Uterus (tissue), 4 donors: ENCODE results near the gene NLRX1. TPM values are rescaled to one million over a fixed set of nuclear protein-coding genes. Genes with fewer than 3 reads are reported as not detected.

Source experiments
- DNase-seq, 2 donors: peaks; one replicate each; pipeline ENCODE4 v3.0.0-alpha.2; 2019 to 2020
- H3K27ac ChIP-seq, 2 donors: fragments of 200-600 bp; sonication (generic); 1 replicate in 1 of 2; 2 replicates in 1 of 2; pipeline ENCODE4 v1.5.1; 2016 to 2018
- H3K27me3 ChIP-seq, 2 donors: fragments of 200-600 bp; sonication (generic); one replicate each; pipeline ENCODE4 v1.5.1; 2018 to 2019; ENCODE audit warnings: control low read depth in 1 of 2
- H3K36me3 ChIP-seq, 2 donors: fragments of 200-600 bp; sonication (generic); one replicate each; pipeline ENCODE4 v1.5.1; 2019; ENCODE audit warnings: control low read depth in 1 of 2
- H3K4me1 ChIP-seq, 2 donors: fragments of 200-600 bp; sonication (generic); one replicate each; pipeline ENCODE4 v1.5.1; 2018 to 2019; ENCODE audit warnings: control low read depth in 1 of 2
- H3K4me3 ChIP-seq, 2 donors: fragments of 200-600 bp; sonication (generic); 1 replicate in 1 of 2; 2 replicates in 1 of 2; pipeline ENCODE4 v1.5.1; 2018 to 2019; ENCODE audit warnings: mild to moderate bottlenecking in 1 of 2
- H3K9me3 ChIP-seq, 2 donors: fragments of 200-600 bp; sonication (generic); one replicate each; pipeline ENCODE4 v1.5.1; 2019; ENCODE audit warnings: control low read depth in 1 of 2
- POLR2A ChIP-seq, 2 donors: fragments of 450-650 bp; IDR thresholded peaks; one replicate each; pipeline ENCODE4 v1.6.1; 2016; ENCODE audit warnings: antibody characterized with exemption in 2 of 2, mild to moderate bottlenecking in 1 of 2, moderate library complexity in 1 of 2
- intact Hi-C: fragments of 100-400 bp; cut with DNase I; formaldehyde crosslinking; loops from one replicate; pipeline ENCODE4 v1.15.1; 2023; ENCODE audit warnings: low total_unique reads
- total RNA-seq, 4 donors: library from RNA; depleted of rRNA in 3 of 4; stranded (reverse); fragments of >200 nt in 3 of 4; gene quantifications; one replicate each; pipeline versions ENCODE4 v1.1.0 to v1.2.4, GENCODE V29; 2014 to 2023
- TF ChIP-seq, protein P1 (sequence below), 4 experiments: fragments of 200-600 bp in 2 of 4; fragments of 450-650 bp in 2 of 4; sonication (generic) in 2 of 4; IDR thresholded peaks; one replicate each; pipeline ENCODE4 v1.5.1; 2016 to 2019; ENCODE audit warnings: antibody characterized with exemption in 4 of 4, mild to moderate bottlenecking in 2 of 4, moderate library complexity in 1 of 4
- donor health status: DM: yes; HTN: yes; CAD: no.

Gene NLRX1
- total RNA-seq, 4 donors from 2014 or later, result 5.1 to 23.5 (median 16.8) TPM

DNA sequence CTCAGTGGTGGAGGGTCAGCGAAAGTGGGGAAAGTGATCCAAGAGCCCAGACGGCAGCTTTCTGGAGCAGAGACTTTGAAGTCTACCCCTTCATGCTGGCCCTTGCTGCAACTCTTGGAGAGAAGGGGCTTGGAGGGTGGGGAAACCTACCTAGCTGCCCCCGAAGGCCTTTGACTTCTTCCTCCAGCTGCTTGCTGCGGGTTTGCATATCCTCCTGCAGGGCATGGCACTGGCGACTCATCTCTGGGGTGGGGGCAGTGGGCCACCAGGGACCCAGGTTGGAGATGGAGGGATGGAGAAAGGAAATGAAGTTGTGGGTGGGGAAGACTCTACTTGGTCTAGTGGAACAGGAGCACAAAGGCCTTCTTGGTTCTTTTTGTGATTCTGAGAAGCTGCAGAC lies 24.5 kb downstream of the NLRX1 start:
- intact Hi-C loops, result no loop called here
- TF ChIP-seq, protein P1, sequence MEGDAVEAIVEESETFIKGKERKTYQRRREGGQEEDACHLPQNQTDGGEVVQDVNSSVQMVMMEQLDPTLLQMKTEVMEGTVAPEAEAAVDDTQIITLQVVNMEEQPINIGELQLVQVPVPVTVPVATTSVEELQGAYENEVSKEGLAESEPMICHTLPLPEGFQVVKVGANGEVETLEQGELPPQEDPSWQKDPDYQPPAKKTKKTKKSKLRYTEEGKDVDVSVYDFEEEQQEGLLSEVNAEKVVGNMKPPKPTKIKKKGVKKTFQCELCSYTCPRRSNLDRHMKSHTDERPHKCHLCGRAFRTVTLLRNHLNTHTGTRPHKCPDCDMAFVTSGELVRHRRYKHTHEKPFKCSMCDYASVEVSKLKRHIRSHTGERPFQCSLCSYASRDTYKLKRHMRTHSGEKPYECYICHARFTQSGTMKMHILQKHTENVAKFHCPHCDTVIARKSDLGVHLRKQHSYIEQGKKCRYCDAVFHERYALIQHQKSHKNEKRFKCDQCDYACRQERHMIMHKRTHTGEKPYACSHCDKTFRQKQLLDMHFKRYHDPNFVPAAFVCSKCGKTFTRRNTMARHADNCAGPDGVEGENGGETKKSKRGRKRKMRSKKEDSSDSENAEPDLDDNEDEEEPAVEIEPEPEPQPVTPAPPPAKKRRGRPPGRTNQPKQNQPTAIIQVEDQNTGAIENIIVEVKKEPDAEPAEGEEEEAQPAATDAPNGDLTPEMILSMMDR (IDR thresholded peaks at IDR 0.05), result no peak
- no peak for TF ChIP-seq POLR2A (IDR thresholded peaks at IDR 0.05)
- H3K4me3 ChIP-seq, result no peak overlapping the region
- DNase-seq, result no peak
- H3K9me3 ChIP-seq, result no peaks in the 10 kb centered on the region
- no peaks in the 10 kb centered on the region for H3K36me3 ChIP-seq
- H3K4me1 ChIP-seq, result no peaks in the 10 kb centered on the region
- H3K27me3 ChIP-seq, result no peaks in the 10 kb centered on the region
- no peak overlapping the region for H3K27ac ChIP-seq

- no peak for DNase-seq
- Histone ChIP-seq H3K36me3 (no peaks in the 10 kb centered on the region), H3K9me3 (no peaks in the 10 kb centered on the region), H3K27me3 (no peaks in the 10 kb centered on the region), H3K27ac (no peak overlapping the region), H3K4me3 (no peak overlapping the region), H3K4me1 (no peaks in the 10 kb centered on the region)
- intact Hi-C loops, result no loop called here
- TF ChIP-seq POLR2A (IDR thresholded peaks at IDR 0.05), result no peak
- TF ChIP-seq, protein P1 (IDR thresholded peaks at IDR 0.05), result no peak
Observed at GRCh38 chr11:119193626-119194025, 25.1 kb downstream of the NLRX1 start.

GRCh38 chr11:119194811-119195440 lies 26.4 kb downstream of the NLRX1 start:
- DNase-seq, result no peak
- intact Hi-C loops, result no loop called here
- no peak overlapping the region for H3K27ac ChIP-seq
- TF ChIP-seq POLR2A (IDR thresholded peaks at IDR 0.05), result no peak
- TF ChIP-seq, protein P1 (IDR thresholded peaks at IDR 0.05), result no peak
- no peaks in the 10 kb centered on the region for H3K9me3 ChIP-seq
- H3K4me3 ChIP-seq, result no peak overlapping the region
- H3K27me3 ChIP-seq, result no peaks in the 10 kb centered on the region
- no peaks in the 10 kb centered on the region for H3K36me3 ChIP-seq
- H3K4me1 ChIP-seq, result no peaks in the 10 kb centered on the region

DNA sequence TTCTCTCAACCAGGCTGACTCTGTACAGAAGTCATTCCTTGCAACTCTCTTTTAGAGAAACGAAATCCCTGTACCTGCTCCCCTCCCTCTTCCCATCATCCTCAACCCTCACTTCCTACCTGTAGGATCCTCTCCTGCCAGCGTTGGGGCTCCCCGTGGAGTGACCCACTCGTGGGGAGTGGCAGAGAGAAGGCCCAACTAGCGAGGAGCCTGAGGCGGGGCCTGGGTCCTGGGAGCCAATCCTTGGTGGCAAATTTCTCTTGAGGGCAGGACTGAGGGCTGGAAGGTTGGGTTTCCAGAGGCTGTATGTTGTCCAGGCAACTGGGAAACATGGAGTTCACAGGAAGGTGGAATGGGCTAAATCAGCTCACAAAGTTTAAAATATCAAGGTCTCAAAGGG lies 27.2 kb downstream of the NLRX1 start:
- TF ChIP-seq, protein P1 (IDR thresholded peaks at IDR 0.05), result no peak
- intact Hi-C loops, result no loop called here
- no peaks in the 10 kb centered on the region for H3K4me1 ChIP-seq

DNA sequence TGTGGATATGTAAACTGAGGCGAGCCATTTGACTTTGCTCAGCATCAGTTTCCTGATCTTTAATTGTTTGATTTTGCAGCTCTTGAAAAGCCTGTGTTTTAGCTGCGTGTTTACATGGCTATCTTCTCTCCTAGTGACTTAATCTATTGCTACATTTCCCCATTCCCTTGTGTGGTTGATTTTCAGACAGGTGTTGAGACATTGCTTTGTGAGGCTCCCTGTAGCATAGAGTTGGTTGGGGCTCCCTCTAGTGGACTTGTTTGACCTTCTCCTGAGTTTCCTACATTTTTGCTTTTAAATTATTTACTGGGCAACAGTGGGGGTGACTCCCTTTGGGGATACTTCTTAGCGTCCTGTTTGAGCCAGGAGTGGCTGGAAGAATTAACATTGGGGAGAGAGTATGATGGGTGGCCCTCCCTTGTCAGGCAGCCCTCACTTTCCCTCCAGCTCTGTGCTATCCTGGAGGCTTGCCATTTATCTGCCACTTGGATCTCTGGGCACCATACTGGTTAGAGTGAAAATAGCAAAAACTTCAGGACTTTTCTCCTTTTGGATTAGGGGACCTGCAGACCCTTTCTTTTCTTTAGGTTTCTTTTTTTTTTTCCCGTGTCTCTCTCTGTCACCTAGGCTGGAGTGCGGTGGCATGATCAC lies 28.4 kb downstream of the NLRX1 start:
- intact Hi-C loops, result no loop called here
- peak; percentile 50 to 81 for DNase-seq
- H3K4me1 ChIP-seq, result no peaks in the 10 kb centered on the region
- H3K27ac ChIP-seq, result no peak overlapping the region
- no peaks in the 10 kb centered on the region for H3K27me3 ChIP-seq
- no peaks in the 10 kb centered on the region for H3K9me3 ChIP-seq
- no peak overlapping the region for H3K4me3 ChIP-seq
- H3K36me3 ChIP-seq, result no peaks in the 10 kb centered on the region
- no peak for TF ChIP-seq POLR2A (IDR thresholded peaks at IDR 0.05)
- TF ChIP-seq, protein P1 (IDR thresholded peaks at IDR 0.05), result peak; percentile 75 to 82 (median 80)

More for the DNA sequence above, 27.2 kb downstream of the NLRX1 start:
- DNase-seq, result no peak
- H3K36me3 ChIP-seq, result no peaks in the 10 kb centered on the region
- no peaks in the 10 kb centered on the region for H3K27me3 ChIP-seq
- H3K9me3 ChIP-seq, result no peaks in the 10 kb centered on the region
- H3K27ac ChIP-seq, result no peak overlapping the region
- H3K4me3 ChIP-seq, result no peak overlapping the region
